HepG2 (cell line): Measurements from ENCODE around the gene ST6GALNAC4. TPM values are rescaled to one million over a fixed set of nuclear protein-coding genes. Genes with fewer than 3 reads are reported as not detected.
A peak's percentile ranks its signal among the peaks of the same experiment; 100 is the strongest.

ENCODE experiments used
- BRD4 ChIP-seq: sonication (generic); formaldehyde crosslinking; IDR thresholded peaks from 2 replicates; pipeline ENCODE4 v1.4.0; 2020; ENCODE audit warnings: missing genetic modification reagents
- CEBPG ChIP-seq: IDR thresholded peaks from 2 replicates; pipeline ENCODE4 v1.6.1; 2016
- RBM22 ChIP-seq: fragments of 200-400 bp; formaldehyde crosslinking; optimal IDR thresholded peaks from 2 replicates; pipeline ENCODE3; 2017; ENCODE audit warnings: mild to moderate bottlenecking, low read length, moderate library complexity
- TCF7L2 ChIP-seq: IDR thresholded peaks from 2 replicates; pipeline ENCODE4 v1.6.1; 2011; ENCODE audit warnings: mild to moderate bottlenecking, low read depth, low read length, moderate library complexity
- ZBTB3 ChIP-seq: sonication (generic); formaldehyde crosslinking; IDR thresholded peaks from 2 replicates; pipeline ENCODE4 v1.4.0; 2020; ENCODE audit warnings: low read depth, mild to moderate bottlenecking, moderate library complexity, missing genetic modification reagents, borderline replicate concordance
- ZIK1 ChIP-seq: sonication (generic); formaldehyde crosslinking; IDR thresholded peaks from 2 replicates; pipeline ENCODE4 v1.5.0; 2020; ENCODE audit warnings: mild to moderate bottlenecking, low read depth, missing genetic modification reagents, borderline replicate concordance
- ZNF20 ChIP-seq: sonication (generic); formaldehyde crosslinking; IDR thresholded peaks from 2 replicates; pipeline ENCODE4 v1.4.0; 2020; ENCODE audit warnings: mild to moderate bottlenecking, moderate library complexity, missing genetic modification reagents
- ZNF260 ChIP-seq: sonication (generic); formaldehyde crosslinking; IDR thresholded peaks from 2 replicates; pipeline ENCODE4 v1.4.0; 2020; ENCODE audit warnings: missing genetic modification reagents, low read depth, mild to moderate bottlenecking, borderline replicate concordance
- ZNF775 ChIP-seq: sonication (generic); formaldehyde crosslinking; IDR thresholded peaks from 2 replicates; pipeline ENCODE4 v1.4.0; 2020; ENCODE audit warnings: missing genetic modification reagents, mild to moderate bottlenecking, moderate library complexity, borderline replicate concordance
- polyA plus RNA-seq, 8 experiments: library from polyadenylated mRNA; depleted of rRNA in 3 of 8; stranded (reverse) in 7 of 8; unstranded in 1 of 8; fragments of >200 nt; fragmentation: Illumina TruSeq in 4 of 8; extraction: Trizol in 4 of 8; gene quantifications; 2 replicates each; pipeline versions ENCODE4 v1.2.1 to v1.2.3, GENCODE V29; 2011 to 2016; ENCODE audit warnings: low read depth in 4 of 8, missing spikeins in 1 of 8, mixed read lengths in 1 of 8; ENCODE audit not compliant: insufficient read depth in 1 of 8
- total RNA-seq, 5 experiments: library from RNA; depleted of rRNA; stranded (reverse); fragments of >200 nt; fragmentation: Illumina TruSeq; extraction: Trizol; gene quantifications; 2 replicates each; pipeline ENCODE4 v1.2.3, GENCODE V29; 2016; ENCODE audit warnings: low read depth in 1 of 5
- TF ChIP-seq, protein P1 (sequence below): sonication (generic); formaldehyde crosslinking; IDR thresholded peaks from 2 replicates; pipeline ENCODE4 v1.5.1; 2020; ENCODE audit warnings: missing genetic modification reagents, mild to moderate bottlenecking, borderline replicate concordance
- TF ChIP-seq, protein P2 (sequence below): sonication (generic); formaldehyde crosslinking; conservative IDR thresholded peaks from 2 replicates; pipeline ENCODE4 v1.4.0; 2020; ENCODE audit warnings: missing genetic modification reagents
- TF ChIP-seq, protein P3 (sequence below): sonication (generic); formaldehyde crosslinking; IDR thresholded peaks from 2 replicates; pipeline ENCODE4 v1.5.0; 2020; ENCODE audit warnings: mild to moderate bottlenecking, missing genetic modification reagents
- TF ChIP-seq, protein P4 (sequence below): sonication (generic); formaldehyde crosslinking; IDR thresholded peaks from 2 replicates; pipeline ENCODE4 v1.4.0; 2020; ENCODE audit warnings: mild to moderate bottlenecking, missing genetic modification reagents
- TF ChIP-seq, protein P5 (sequence below): sonication (generic); formaldehyde crosslinking; IDR thresholded peaks from 2 replicates; pipeline ENCODE4 v1.4.0; 2020; ENCODE audit warnings: missing genetic modification reagents; ENCODE audit errors: not compliant biosample characterization
- TF ChIP-seq, protein P6 (sequence below): sonication (generic); formaldehyde crosslinking; IDR thresholded peaks from 2 replicates; pipeline ENCODE4 v1.8.0; 2022; ENCODE audit warnings: low read depth, missing genetic modification reagents
- TF ChIP-seq, protein P7 (sequence below): sonication (generic); formaldehyde crosslinking; IDR thresholded peaks from 2 replicates; pipeline ENCODE4 v1.4.0; 2020; ENCODE audit warnings: missing genetic modification reagents, borderline replicate concordance

ST6GALNAC4 gene
- total and polyA plus RNA-seq, 2 of the 13 experiments (the other 11 are each of a cell fraction or from before 2014, with no cell fraction given), result 18.8 to 27.7 TPM

DNA sequence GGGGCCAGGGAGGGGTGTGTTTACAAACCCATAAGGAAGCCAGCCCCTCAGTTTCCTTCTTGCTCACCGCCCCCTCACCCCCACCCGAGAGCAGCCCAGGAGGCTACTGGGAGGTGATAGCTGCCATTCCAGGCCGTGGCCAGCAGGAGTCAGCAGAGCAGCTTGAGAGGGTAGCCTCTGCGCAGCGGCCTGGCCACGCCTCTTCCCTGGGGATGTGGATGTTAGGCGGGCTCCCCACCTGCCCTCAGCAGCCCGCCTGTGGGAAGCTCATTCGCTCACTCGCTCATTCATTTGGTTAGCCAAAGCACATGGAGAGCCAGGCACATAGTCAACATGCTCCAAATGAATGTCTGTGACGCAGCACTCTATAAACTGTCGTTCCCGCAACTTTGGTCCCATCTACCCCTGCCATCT is 26.9 kb upstream of the ST6GALNAC4 start (continued):
- TF ChIP-seq, protein P1, sequence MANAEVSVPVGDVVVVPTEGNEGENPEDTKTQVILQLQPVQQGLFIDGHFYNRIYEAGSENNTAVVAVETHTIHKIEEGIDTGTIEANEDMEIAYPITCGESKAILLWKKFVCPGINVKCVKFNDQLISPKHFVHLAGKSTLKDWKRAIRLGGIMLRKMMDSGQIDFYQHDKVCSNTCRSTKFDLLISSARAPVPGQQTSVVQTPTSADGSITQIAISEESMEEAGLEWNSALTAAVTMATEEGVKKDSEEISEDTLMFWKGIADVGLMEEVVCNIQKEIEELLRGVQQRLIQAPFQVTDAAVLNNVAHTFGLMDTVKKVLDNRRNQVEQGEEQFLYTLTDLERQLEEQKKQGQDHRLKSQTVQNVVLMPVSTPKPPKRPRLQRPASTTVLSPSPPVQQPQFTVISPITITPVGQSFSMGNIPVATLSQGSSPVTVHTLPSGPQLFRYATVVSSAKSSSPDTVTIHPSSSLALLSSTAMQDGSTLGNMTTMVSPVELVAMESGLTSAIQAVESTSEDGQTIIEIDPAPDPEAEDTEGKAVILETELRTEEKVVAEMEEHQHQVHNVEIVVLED (CRISPR knock-in tag), result no peak
- no peak for TF ChIP-seq ZNF775 (CRISPR knock-in tag)
- TF ChIP-seq, protein P2, sequence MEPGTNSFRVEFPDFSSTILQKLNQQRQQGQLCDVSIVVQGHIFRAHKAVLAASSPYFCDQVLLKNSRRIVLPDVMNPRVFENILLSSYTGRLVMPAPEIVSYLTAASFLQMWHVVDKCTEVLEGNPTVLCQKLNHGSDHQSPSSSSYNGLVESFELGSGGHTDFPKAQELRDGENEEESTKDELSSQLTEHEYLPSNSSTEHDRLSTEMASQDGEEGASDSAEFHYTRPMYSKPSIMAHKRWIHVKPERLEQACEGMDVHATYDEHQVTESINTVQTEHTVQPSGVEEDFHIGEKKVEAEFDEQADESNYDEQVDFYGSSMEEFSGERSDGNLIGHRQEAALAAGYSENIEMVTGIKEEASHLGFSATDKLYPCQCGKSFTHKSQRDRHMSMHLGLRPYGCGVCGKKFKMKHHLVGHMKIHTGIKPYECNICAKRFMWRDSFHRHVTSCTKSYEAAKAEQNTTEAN (CRISPR knock-in tag), result no peak
- TF ChIP-seq, protein P3, sequence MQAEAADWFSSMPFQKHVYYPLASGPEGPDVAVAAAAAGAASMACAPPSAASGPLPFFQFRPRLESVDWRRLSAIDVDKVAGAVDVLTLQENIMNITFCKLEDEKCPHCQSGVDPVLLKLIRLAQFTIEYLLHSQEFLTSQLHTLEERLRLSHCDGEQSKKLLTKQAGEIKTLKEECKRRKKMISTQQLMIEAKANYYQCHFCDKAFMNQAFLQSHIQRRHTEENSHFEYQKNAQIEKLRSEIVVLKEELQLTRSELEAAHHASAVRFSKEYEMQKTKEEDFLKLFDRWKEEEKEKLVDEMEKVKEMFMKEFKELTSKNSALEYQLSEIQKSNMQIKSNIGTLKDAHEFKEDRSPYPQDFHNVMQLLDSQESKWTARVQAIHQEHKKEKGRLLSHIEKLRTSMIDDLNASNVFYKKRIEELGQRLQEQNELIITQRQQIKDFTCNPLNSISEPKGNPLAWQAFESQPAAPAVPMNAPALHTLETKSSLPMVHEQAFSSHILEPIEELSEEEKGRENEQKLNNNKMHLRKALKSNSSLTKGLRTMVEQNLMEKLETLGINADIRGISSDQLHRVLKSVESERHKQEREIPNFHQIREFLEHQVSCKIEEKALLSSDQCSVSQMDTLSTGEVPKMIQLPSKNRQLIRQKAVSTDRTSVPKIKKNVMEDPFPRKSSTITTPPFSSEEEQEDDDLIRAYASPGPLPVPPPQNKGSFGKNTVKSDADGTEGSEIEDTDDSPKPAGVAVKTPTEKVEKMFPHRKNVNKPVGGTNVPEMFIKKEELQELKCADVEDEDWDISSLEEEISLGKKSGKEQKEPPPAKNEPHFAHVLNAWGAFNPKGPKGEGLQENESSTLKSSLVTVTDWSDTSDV (CRISPR knock-in tag), result no peak
- no peak for TF ChIP-seq BRD4 (CRISPR knock-in tag)
- peak; percentile 66 for TF ChIP-seq RBM22
- no peak for TF ChIP-seq CEBPG (CRISPR knock-in tag)
- TF ChIP-seq, protein P4, sequence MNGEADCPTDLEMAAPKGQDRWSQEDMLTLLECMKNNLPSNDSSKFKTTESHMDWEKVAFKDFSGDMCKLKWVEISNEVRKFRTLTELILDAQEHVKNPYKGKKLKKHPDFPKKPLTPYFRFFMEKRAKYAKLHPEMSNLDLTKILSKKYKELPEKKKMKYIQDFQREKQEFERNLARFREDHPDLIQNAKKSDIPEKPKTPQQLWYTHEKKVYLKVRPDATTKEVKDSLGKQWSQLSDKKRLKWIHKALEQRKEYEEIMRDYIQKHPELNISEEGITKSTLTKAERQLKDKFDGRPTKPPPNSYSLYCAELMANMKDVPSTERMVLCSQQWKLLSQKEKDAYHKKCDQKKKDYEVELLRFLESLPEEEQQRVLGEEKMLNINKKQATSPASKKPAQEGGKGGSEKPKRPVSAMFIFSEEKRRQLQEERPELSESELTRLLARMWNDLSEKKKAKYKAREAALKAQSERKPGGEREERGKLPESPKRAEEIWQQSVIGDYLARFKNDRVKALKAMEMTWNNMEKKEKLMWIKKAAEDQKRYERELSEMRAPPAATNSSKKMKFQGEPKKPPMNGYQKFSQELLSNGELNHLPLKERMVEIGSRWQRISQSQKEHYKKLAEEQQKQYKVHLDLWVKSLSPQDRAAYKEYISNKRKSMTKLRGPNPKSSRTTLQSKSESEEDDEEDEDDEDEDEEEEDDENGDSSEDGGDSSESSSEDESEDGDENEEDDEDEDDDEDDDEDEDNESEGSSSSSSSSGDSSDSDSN (CRISPR knock-in tag), result no peak
- TF ChIP-seq, protein P5, sequence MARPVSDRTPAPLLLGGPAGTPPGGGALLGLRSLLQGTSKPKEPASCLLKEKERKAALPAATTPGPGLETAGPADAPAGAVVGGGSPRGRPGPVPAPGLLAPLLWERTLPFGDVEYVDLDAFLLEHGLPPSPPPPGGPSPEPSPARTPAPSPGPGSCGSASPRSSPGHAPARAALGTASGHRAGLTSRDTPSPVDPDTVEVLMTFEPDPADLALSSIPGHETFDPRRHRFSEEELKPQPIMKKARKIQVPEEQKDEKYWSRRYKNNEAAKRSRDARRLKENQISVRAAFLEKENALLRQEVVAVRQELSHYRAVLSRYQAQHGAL (CRISPR knock-in tag), result no peak
- no peak for TF ChIP-seq ZBTB3 (CRISPR knock-in tag)
- TF ChIP-seq ZNF20 (CRISPR knock-in tag), result no peak
- no peak for TF ChIP-seq TCF7L2
- TF ChIP-seq, protein P6, sequence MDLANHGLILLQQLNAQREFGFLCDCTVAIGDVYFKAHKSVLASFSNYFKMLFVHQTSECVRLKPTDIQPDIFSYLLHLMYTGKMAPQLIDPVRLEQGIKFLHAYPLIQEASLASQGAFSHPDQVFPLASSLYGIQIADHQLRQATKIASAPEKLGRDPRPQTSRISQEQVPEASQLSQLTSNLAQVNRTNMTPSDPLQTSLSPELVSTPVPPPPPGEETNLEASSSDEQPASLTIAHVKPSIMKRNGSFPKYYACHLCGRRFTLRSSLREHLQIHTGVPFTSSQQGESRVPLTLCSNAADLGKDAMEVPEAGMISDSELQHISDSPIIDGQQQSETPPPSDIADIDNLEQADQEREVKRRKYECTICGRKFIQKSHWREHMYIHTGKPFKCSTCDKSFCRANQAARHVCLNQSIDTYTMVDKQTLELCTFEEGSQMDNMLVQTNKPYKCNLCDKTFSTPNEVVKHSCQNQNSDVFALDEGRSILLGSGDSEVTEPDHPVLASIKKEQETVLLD (CRISPR knock-in tag), result no peak
- no peak for TF ChIP-seq ZIK1 (CRISPR knock-in tag)
- TF ChIP-seq, protein P7, sequence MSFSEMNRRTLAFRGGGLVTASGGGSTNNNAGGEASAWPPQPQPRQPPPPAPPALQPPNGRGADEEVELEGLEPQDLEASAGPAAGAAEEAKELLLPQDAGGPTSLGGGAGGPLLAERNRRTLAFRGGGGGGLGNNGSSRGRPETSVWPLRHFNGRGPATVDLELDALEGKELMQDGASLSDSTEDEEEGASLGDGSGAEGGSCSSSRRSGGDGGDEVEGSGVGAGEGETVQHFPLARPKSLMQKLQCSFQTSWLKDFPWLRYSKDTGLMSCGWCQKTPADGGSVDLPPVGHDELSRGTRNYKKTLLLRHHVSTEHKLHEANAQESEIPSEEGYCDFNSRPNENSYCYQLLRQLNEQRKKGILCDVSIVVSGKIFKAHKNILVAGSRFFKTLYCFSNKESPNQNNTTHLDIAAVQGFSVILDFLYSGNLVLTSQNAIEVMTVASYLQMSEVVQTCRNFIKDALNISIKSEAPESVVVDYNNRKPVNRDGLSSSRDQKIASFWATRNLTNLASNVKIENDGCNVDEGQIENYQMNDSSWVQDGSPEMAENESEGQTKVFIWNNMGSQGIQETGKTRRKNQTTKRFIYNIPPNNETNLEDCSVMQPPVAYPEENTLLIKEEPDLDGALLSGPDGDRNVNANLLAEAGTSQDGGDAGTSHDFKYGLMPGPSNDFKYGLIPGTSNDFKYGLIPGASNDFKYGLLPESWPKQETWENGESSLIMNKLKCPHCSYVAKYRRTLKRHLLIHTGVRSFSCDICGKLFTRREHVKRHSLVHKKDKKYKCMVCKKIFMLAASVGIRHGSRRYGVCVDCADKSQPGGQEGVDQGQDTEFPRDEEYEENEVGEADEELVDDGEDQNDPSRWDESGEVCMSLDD, result no peak
- TF ChIP-seq ZNF260, result no peak
